H1 (cell line): ENCODE measurements around the gene ACOT11. TPM values are rescaled to one million over a fixed set of nuclear protein-coding genes. Genes with fewer than 3 reads are reported as not detected.

Experiments used
- CTCF ChIA-PET: fragments of 300-600 bp; sonication (Branson Sonifier 250); formaldehyde crosslinking; loops from one replicate; lab custom pipeline; 2021; ENCODE audit not compliant: partially characterized antibody; lab: Charles Lee
- POLR2A ChIA-PET: fragments of 300-600 bp; sonication (Branson Sonifier 250); formaldehyde crosslinking; loops from one replicate; lab custom pipeline; 2021; ENCODE audit warnings: inconsistent platforms; ENCODE audit not compliant: partially characterized antibody; lab: Charles Lee
- DNase-seq, 2 experiments: peaks; one replicate each; pipeline versions ENCODE4 v3.0.0 to v3.0.0-alpha.2; 2010 to 2022; ENCODE audit warnings: low spot score in 2 of 2, low read depth in 1 of 2, mixed read lengths in 1 of 2
- FAIRE-seq: peaks from 2 replicates; lab custom pipeline; 2011; peaks lifted over from hg19 to GRCh38; lab: Jason Lieb, UNC
- H2AFZ ChIP-seq: 2 replicates; pipeline ENCODE4 v1.8.1; 2012; ENCODE audit warnings: low read length, inconsistent platforms
- H2AK5ac ChIP-seq: 2 replicates; pipeline ENCODE4 v1.6.1; 2013; ENCODE audit warnings: low read depth, low read length
- H2BK120ac ChIP-seq: replicated peaks from 2 replicates; pipeline ENCODE3; 2013; ENCODE audit warnings: low read depth, low read length, inconsistent platforms
- H2BK12ac ChIP-seq: 2 replicates; pipeline ENCODE4 v1.6.1; 2013; ENCODE audit warnings: low read depth, low read length
- H2BK15ac ChIP-seq: 2 replicates; pipeline ENCODE4 v1.6.1; 2013; ENCODE audit warnings: low read length
- H2BK20ac ChIP-seq: 2 replicates; pipeline ENCODE4 v1.6.1; 2013; ENCODE audit warnings: low read length
- H2BK5ac ChIP-seq: 2 replicates; pipeline ENCODE4 v1.6.1; 2013; ENCODE audit warnings: low read depth, low read length
- H3K14ac ChIP-seq: 2 replicates; pipeline ENCODE4 v1.6.1; 2013; ENCODE audit warnings: inconsistent platforms; ENCODE audit not compliant: insufficient read length
- H3K18ac ChIP-seq: 2 replicates; pipeline ENCODE4 v1.6.1; 2013; ENCODE audit warnings: low read length; ENCODE audit errors: extremely low read depth
- H3K23ac ChIP-seq: 2 replicates; pipeline ENCODE4 v1.6.1; 2013; ENCODE audit warnings: inconsistent platforms; ENCODE audit not compliant: insufficient read length
- H3K23me2 ChIP-seq: 2 replicates; pipeline ENCODE4 v1.6.1; 2013; ENCODE audit warnings: low read depth, low read length
- H3K27ac ChIP-seq: 2 replicates; pipeline ENCODE4 v1.6.1; 2011; ENCODE audit warnings: low read depth, low read length, inconsistent platforms
- H3K27me3 ChIP-seq, 4 experiments: replicated peaks in 1 of 4; 1 replicate in 1 of 4; 2 replicates in 3 of 4; pipeline versions ENCODE4 v1.6.1 to v1.8.1; 2011 to 2013; ENCODE audit warnings: low read length in 3 of 4, mild to moderate bottlenecking in 3 of 4, inconsistent platforms in 2 of 4, mixed read lengths in 2 of 4, moderate library complexity in 1 of 4; ENCODE audit not compliant: control insufficient read depth in 3 of 4, insufficient read depth in 3 of 4; ENCODE audit errors: extremely low read depth in 1 of 4
- H3K36me3 ChIP-seq, 4 experiments: 2 replicates each; pipeline versions ENCODE4 v1.6.1 to v1.8.1; 2011 to 2013; ENCODE audit warnings: mild to moderate bottlenecking in 4 of 4, low read length in 3 of 4, moderate library complexity in 2 of 4, control low read depth in 1 of 4, inconsistent platforms in 1 of 4; ENCODE audit not compliant: insufficient read depth in 4 of 4, control insufficient read depth in 2 of 4
- H3K4ac ChIP-seq: replicated peaks from 2 replicates; pipeline ENCODE3; 2013; ENCODE audit warnings: low read length, low read depth, mixed read lengths, inconsistent platforms; ENCODE audit not compliant: insufficient read length
- H3K4me1 ChIP-seq, 4 experiments: replicated peaks in 1 of 4; 1 replicate in 1 of 4; 2 replicates in 3 of 4; pipeline versions ENCODE4 v1.6.1 to v1.8.1; 2011 to 2013; ENCODE audit warnings: low read length in 3 of 4, inconsistent platforms in 2 of 4, mixed read lengths in 1 of 4; ENCODE audit not compliant: insufficient read depth in 4 of 4, control insufficient read depth in 3 of 4
- H3K4me2 ChIP-seq, 2 experiments: 2 replicates each; pipeline versions ENCODE4 v1.6.1 to v1.8.1; 2011 to 2013; ENCODE audit warnings: low read depth in 2 of 2, low read length in 2 of 2, control low read depth in 1 of 2, inconsistent platforms in 1 of 2, mild to moderate bottlenecking in 1 of 2; ENCODE audit not compliant: insufficient read depth in 1 of 2
- H3K4me3 ChIP-seq, 4 experiments: fragments of 200-600, 300-600 bp in 1 of 4; sonication (generic), shearing (Covaris generic), sonication (Bioruptor Twin) in 1 of 4; 2 replicates each; pipeline versions ENCODE4 v1.5.1 to v1.8.1; 2011 to 2016; ENCODE audit warnings: low read length in 4 of 4, low read depth in 3 of 4, control low read depth in 2 of 4, inconsistent platforms in 2 of 4, mild to moderate bottlenecking in 2 of 4, mixed read lengths in 1 of 4, moderate library complexity in 1 of 4; ENCODE audit not compliant: insufficient read depth in 2 of 4; ENCODE audit errors: extremely low read depth in 1 of 4
- H3K56ac ChIP-seq: replicated peaks from 2 replicates; pipeline ENCODE3; 2013; ENCODE audit warnings: low read depth, mild to moderate bottlenecking, mixed read lengths, low read length, inconsistent platforms; ENCODE audit not compliant: insufficient read length
- H3K79me1 ChIP-seq: 2 replicates; pipeline ENCODE4 v1.6.1; 2013; ENCODE audit warnings: low read depth, low read length, control low read depth
- H3K79me2 ChIP-seq, 2 experiments: 2 replicates each; pipeline versions ENCODE4 v1.6.1 to v1.8.1; 2012 to 2013; ENCODE audit warnings: low read length in 2 of 2, mild to moderate bottlenecking in 2 of 2, inconsistent platforms in 1 of 2; ENCODE audit not compliant: insufficient read depth in 2 of 2, control insufficient read depth in 1 of 2
- H3K9ac ChIP-seq, 4 experiments: replicated peaks in 1 of 4; 1 replicate in 1 of 4; 2 replicates in 3 of 4; pipeline versions ENCODE4 v1.6.1 to v1.8.1; 2011 to 2013; ENCODE audit warnings: low read depth in 3 of 4, low read length in 3 of 4, control low read depth in 2 of 4, mild to moderate bottlenecking in 2 of 4, moderate library complexity in 2 of 4, inconsistent platforms in 1 of 4; ENCODE audit errors: extremely low read depth in 1 of 4
- H3K9me3 ChIP-seq, 2 experiments: 2 replicates each; pipeline versions ENCODE4 v1.6.1 to v1.8.1; 2012 to 2013; ENCODE audit warnings: mild to moderate bottlenecking in 2 of 2, moderate library complexity in 2 of 2, control low read depth in 1 of 2, inconsistent platforms in 1 of 2, low read depth in 1 of 2, low read length in 1 of 2, mixed read lengths in 1 of 2; ENCODE audit not compliant: insufficient read depth in 2 of 2
- H4K20me1 ChIP-seq, 2 experiments: replicated peaks in 1 of 2; 2 replicates each; pipeline versions ENCODE3 to v1.8.1; 2011 to 2013; ENCODE audit warnings: inconsistent platforms in 2 of 2, low read length in 2 of 2, mild to moderate bottlenecking in 1 of 2; ENCODE audit not compliant: insufficient read depth in 2 of 2, control insufficient read depth in 1 of 2
- H4K5ac ChIP-seq: 2 replicates; pipeline ENCODE4 v1.6.1; 2013; ENCODE audit warnings: low read length, low read depth, mixed read lengths, inconsistent platforms; ENCODE audit not compliant: insufficient read length
- H4K8ac ChIP-seq: 2 replicates; pipeline ENCODE4 v1.8.0; 2013; ENCODE audit warnings: mild to moderate bottlenecking, moderate library complexity, low read length, inconsistent platforms; ENCODE audit not compliant: insufficient read depth; ENCODE audit errors: extremely low read depth
- H4K91ac ChIP-seq: replicated peaks from 2 replicates; pipeline ENCODE3; 2013; ENCODE audit warnings: low read length, mixed read lengths, inconsistent platforms; ENCODE audit not compliant: insufficient read length
- CEBPB ChIP-seq: IDR thresholded peaks from 2 replicates; pipeline ENCODE4 v1.6.1; 2012; ENCODE audit warnings: low read depth, low read length
- KDM5A ChIP-seq: fragments of 200-600 bp; IDR thresholded peaks from 2 replicates; pipeline ENCODE4 v1.7.1; 2012; ENCODE audit warnings: mild to moderate bottlenecking, low read length, inconsistent platforms, mixed read lengths
- POLR2A ChIP-seq, 2 experiments: IDR thresholded peaks; 1 replicate in 1 of 2; 2 replicates in 1 of 2; pipeline ENCODE4 v1.6.1; 2011; ENCODE audit warnings: low read depth in 2 of 2, low read length in 2 of 2, mild to moderate bottlenecking in 2 of 2; ENCODE audit errors: control extremely low read depth in 1 of 2
- WGBS, 2 experiments: shearing (Covaris generic) in 1 of 2; methylation state at CpG; one replicate each; pipeline versions ENCODE4 v1.1.6 to v1.1.7; 2013 to 2015; ENCODE audit warnings: low lambda C conversion rate in 2 of 2, mixed read lengths in 2 of 2, inconsistent platforms in 1 of 2, low coverage in 1 of 2, missing lambda C conversion rate in 1 of 2; ENCODE audit not compliant: insufficient replicate concordance in 2 of 2, insufficient coverage in 1 of 2, insufficient read length in 1 of 2; ENCODE audit errors: extremely low coverage in 1 of 2, missing lambda C conversion rate in 1 of 2; 5-methylcytosine and 5-hydroxymethylcytosine counted together
- polyA plus RNA-seq, 7 experiments: library from polyadenylated mRNA; depleted of rRNA in 3 of 7; stranded (reverse) in 5 of 7; unstranded in 2 of 7; fragments of >200 nt in 5 of 7; fragments of 200-250 nt in 2 of 7; gene quantifications; 1 replicate in 5 of 7; 2 replicates in 1 of 7; 4 replicates in 1 of 7; pipeline versions ENCODE4 v1.2.1 to v1.2.3, GENCODE V29; 2011 to 2013; ENCODE audit warnings: missing spikeins in 2 of 7, mixed read lengths in 2 of 7
- total RNA-seq: library from RNA; stranded (reverse); fragmentation: NEBNext Ultra II Directional; extraction: Animal tissue kit (Norgen Biotek cat#: 25700); gene quantifications from 2 replicates; pipeline ENCODE4 v1.2.1, GENCODE V29; 2021

ACOT11 gene
- total and polyA plus RNA-seq, 2 of the 8 experiments (the other 6 are each of a cell fraction or from before 2014, with no cell fraction given) = 3.8 to 4.5 TPM

DNA sequence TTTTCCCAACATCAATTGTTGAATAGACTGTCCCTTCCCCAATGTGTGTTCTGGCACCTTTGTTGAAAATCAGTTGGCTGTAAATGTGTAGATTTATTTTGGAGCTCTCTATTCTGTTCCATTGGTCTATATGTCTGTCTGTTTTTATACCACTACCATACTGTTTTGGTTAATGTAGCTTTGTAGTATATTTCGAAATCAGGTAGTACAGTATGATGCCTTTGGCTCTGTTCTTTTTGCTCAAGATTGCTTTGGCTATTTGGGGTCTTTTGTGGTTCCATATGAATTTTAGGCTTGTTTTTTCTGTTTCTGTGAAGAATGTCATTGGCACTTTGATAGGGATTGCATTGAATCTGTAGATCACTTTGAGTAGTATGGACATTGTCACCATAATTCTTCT lies 8.1 kb downstream of the ACOT11 start:
- no peak overlapping the region for H3K4me3 ChIP-seq
- no peaks in the 10 kb centered on the region for H3K79me1 ChIP-seq
- CTCF ChIA-PET = interaction anchor here (0.5 to 3.7 kb wide), 2 partner anchors 8 to 48 kb away, joined by 3 to 19 read pairs; partner anchors contain the start of gene ACOT11
- H3K23me2 ChIP-seq = no peaks in the 10 kb centered on the region; the same call in 1 of the 2 replicates
- H3K27ac ChIP-seq = no peak overlapping the region
- H3K79me2 ChIP-seq = no peaks in the 10 kb centered on the region
- POLR2A ChIA-PET = interaction anchor here (1.4 kb wide), 1 partner anchor 14 kb away, joined by 3 read pairs; no protein-coding TSS in a partner anchor
- DNase-seq (no peak), FAIRE-seq (no peak)
- H2BK20ac ChIP-seq = no peak overlapping the region
- H2BK15ac ChIP-seq = no peak overlapping the region
- no peak overlapping the region for H2AK5ac ChIP-seq
- no peak overlapping the region for H3K23ac ChIP-seq
- whole genome bisulfite sequencing, 2 experiments = 86% methylated on average over 1 of the region's 1 CpG; no CpG with 5 or more reads in 1 of the 2 experiments
- no peak overlapping the region for H4K8ac ChIP-seq
- TF ChIP-seq KDM5A = no peak
- TF ChIP-seq POLR2A (IDR thresholded peaks at IDR 0.05; ENCODE audit: control extremely low read depth in 1 of 2, low read depth in 2 of 2, low read length in 2 of 2) = no peak
- TF ChIP-seq CEBPB = no peak
- H3K4me1 ChIP-seq = no peaks in the 10 kb centered on the region
- no peak overlapping the region for H4K91ac ChIP-seq
- H2BK12ac ChIP-seq = no peak overlapping the region
- no peaks in the 10 kb centered on the region for H4K20me1 ChIP-seq
- H2BK120ac ChIP-seq = no peak overlapping the region
- H3K9ac ChIP-seq = no peak overlapping the region
- no peak overlapping the region for H3K4ac ChIP-seq
- no peak overlapping the region for H3K18ac ChIP-seq
- H4K5ac ChIP-seq = no peak overlapping the region
- H3K9me3 ChIP-seq = no peaks in the 10 kb centered on the region
- no peaks in the 10 kb centered on the region for H3K36me3 ChIP-seq
- no peak overlapping the region for H2AFZ ChIP-seq
- no peak overlapping the region for H3K56ac ChIP-seq
- H2BK5ac ChIP-seq = no peak overlapping the region
- H3K4me2 ChIP-seq = no peak overlapping the region
- H3K14ac ChIP-seq = no peak overlapping the region
- no peaks in the 10 kb centered on the region for H3K27me3 ChIP-seq
